Stimulated activated CD4-positive, alpha-beta T cell treated with anti-CD3 and anti-CD28 coated beads, Interleukin-12 subunit alpha, Interleukin-12 subunit beta, amount 100 ng/mL, for 24 hours (primary cell): ENCODE results near the gene USP35.

Experiments used
- DNase-seq, 2 experiments: peaks; one replicate each; pipeline ENCODE4 v3.0.0-alpha.2; 2020; ENCODE audit warnings: low read depth in 2 of 2

USP35 gene, protein sequence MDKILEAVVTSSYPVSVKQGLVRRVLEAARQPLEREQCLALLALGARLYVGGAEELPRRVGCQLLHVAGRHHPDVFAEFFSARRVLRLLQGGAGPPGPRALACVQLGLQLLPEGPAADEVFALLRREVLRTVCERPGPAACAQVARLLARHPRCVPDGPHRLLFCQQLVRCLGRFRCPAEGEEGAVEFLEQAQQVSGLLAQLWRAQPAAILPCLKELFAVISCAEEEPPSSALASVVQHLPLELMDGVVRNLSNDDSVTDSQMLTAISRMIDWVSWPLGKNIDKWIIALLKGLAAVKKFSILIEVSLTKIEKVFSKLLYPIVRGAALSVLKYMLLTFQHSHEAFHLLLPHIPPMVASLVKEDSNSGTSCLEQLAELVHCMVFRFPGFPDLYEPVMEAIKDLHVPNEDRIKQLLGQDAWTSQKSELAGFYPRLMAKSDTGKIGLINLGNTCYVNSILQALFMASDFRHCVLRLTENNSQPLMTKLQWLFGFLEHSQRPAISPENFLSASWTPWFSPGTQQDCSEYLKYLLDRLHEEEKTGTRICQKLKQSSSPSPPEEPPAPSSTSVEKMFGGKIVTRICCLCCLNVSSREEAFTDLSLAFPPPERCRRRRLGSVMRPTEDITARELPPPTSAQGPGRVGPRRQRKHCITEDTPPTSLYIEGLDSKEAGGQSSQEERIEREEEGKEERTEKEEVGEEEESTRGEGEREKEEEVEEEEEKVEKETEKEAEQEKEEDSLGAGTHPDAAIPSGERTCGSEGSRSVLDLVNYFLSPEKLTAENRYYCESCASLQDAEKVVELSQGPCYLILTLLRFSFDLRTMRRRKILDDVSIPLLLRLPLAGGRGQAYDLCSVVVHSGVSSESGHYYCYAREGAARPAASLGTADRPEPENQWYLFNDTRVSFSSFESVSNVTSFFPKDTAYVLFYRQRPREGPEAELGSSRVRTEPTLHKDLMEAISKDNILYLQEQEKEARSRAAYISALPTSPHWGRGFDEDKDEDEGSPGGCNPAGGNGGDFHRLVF

DNA sequence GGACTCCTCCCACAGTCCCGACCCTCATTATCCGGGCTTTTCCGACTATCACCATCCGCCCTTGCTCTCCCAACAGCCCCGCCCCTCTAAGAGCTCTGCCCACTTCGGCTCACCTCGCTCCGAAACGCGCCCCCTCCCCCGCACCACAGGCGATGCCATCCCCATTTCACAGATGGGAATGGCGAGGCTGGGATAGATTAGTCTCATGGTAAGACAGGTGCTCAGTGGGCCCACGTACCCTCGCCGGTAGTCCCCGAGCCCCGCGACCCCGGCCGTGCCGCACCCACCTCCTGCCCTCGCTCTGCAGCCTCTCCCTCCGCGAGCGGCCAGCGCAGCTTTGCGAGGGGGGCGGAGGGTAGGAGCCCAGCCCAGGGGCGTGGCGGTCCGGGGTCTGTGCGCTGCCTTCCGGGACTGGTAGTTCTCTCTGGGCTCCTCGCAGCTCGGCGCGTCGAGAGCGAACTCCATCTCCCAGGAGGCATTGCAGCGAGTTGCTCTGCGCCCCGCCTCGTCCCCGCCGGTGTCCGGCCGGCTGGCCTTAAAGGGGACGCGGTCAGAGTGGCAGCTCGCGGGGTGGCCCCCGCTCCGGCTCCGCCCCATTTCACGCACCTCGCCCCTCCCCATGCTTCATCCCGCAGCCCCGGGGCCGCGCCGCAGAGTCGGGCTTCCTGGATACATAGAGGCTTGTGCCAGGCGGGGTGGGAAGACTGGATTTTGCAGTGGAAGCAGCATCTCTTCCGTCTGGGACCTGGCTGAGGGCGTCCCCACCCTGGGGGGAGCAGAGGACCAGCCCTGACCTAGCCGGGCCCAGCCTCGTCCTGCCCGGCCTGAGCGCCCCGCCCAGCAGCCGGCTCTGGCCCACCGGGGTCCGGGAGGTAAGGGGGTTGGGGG is at the start of gene USP35, which contains the start of gene KCTD21:
Gene USP35, plus strand, starts transcription at position 634 of the 888 bp plus-strand sequence. CDS start 7,327 bp downstream, outside the sequence.
Gene KCTD21, minus strand, starts transcription at position 341 of the 888 bp plus-strand sequence. CDS start 14,072 bp downstream, outside the sequence.
- DNase-seq: peak; percentile 83 to 89

DNA sequence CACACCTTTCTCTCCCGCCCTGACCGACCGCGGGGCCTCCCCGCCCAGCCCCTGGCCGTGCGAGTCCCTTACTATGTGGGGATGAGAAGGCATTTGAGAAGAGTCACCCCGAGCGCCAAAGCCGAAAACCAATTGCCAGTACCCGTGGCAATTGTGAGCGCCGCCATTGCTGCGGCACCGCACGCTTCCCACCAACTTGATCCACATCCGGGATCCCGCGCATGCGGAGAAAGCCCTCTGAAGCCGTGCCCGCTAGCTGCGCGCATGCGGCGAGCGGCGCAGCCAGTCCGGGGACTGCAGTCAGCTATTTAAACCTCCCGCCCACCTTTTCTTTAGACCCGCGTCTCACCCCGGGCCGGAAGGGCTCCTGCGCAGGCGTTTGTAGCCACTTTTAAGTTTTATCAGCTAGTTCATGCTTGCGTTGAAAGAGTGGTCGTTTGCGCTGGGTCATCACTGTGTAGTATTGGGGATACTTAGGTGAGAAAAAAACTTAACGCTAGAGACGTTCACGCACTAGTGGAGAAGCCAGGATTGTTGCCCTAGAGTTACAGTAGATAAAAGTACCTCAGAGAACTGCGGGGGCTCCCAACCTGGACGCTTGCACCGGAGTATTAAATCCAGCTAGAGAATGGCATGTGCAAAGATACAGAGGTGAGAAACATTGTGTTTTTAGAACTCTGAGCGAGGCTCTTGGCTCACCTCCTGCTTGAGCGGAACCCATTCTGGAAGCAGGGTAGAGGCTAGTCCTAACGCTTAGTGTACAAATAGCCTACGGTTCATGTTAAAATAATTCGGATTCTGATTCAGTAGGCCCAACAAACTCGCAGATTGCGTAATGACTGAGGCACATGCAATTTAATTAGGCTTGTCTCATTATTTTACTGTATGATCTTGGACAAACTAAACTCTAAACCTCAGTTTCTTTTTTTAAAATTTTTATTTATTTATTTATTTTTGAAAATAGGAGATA is 49.0 kb upstream of the USP35 start, which contains the start of gene ALG8:
Gene ALG8, minus strand, starts transcription at position 205 of the 970 bp plus-strand sequence. Its CDS starts 38 bp downstream, at position 167.
- peak; percentile 94 to 96 for DNase-seq

DNA sequence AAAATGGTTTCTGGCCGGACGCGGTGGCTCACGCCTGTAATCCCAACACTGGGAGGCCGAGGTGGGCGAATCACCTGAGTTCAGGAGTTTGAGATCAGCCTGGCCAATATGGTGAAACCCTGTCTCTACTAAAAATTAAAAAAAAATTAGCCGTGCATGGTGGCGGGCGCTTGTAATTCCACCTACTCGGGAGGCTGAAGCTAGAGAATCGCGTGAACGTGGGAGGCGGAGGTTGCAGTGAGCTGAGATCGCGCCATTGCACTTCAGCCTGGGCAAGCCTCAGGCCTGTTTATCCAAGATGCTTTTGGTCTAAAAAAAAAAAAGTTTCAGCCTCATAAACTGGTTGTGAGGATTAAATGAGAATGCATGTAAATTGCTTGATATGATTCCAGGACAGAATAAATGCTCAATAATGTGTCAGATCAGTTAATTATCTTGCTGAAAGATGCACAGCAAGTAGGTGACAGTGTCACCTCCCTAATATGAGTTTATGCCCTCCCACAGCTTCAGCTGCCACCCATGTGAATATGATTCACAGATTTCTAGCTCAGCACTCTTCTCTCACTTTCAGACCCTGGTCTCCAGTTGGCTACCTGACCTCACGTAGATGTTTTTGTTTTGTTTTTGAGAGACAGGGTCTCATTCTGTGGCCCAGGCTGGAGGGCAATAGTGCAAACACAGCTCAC is 48.2 kb upstream of the USP35 start:
- peak in 1 of 2 experiments; percentile 5 for DNase-seq

DNA sequence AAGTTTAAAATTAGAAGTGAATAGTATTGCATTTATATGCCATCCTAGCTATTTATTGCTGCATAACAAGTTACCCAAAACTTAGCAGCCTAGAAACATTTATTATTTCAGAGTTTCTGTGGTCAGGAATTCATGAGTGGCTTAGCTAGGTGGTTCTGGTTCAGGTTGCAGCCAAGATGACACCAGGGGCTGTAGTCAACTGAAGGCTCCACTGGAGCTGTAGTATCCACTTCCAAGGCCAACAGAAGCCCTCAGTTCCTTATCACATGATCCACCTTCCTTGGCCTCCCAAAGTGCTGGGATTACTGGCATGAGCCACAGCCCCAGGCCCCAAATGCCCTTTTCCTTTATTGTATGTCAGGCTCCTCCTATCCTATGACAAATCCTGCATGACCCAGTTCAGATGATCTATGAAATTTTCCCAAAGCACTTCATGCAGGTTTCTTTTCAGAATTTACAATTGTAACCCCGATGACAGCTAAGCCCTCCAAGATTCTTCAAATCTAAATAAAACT is 43.2 kb upstream of the USP35 start:
- no peak for DNase-seq

DNA sequence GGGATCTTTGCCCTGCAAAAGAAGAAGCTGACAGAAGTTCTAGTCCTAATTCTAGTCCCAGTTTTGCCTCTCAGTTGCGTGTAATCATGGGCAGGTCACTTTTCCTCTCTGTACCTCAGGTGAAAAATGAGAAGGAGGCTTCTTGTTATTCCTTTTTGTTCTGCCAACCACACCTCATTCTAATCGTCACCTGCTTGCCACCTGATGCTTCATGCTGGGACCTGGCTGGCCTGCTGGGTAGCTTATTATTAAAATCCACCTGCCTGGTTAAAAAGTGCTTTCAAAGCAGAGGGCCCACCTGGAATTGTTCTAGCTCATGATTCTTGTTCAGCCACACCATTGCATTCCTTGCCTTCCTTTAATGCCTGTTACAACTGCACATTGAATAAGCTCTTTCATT is 40.9 kb upstream of the USP35 start:
- DNase-seq: no peak

DNA sequence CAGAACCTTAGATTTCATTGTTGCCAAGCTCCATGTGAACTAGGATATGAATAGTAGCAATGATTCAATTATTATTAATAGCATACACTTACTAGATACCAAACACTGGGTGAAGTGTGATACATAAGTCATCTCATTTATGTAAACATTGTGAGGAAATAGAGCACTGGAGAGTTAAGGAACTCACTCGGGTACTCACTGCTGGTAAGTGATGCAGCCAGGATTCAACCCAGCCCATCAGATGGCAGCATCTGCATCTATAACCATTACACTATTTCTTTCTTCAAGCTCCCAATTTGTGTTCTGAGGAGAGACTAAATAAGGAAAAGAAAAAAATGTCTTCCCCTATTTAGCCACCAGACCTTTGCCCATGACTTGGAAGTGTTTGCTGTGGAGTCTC is 39.1 kb upstream of the USP35 start:
- no peak for DNase-seq

DNA sequence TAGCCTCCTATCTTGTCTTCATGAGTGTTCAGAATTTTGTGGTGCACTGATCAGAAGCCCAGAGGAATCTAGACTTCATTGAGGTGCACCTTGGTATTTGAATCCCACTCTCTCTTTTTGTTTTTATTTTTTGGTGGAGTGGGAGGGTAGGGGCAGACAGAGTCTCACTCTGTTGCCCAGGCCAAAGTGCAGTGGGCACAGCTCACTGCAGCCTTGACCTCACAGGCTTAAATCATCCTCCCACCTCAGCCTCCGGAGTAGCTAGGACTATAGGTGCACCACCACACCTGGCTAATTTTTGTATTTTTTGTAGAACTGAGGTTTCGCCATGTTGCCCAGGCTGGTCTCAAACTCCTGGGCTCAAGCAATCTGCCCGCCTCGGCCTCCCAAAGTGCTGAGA is 38.4 kb upstream of the USP35 start:
- no peak for DNase-seq

DNA sequence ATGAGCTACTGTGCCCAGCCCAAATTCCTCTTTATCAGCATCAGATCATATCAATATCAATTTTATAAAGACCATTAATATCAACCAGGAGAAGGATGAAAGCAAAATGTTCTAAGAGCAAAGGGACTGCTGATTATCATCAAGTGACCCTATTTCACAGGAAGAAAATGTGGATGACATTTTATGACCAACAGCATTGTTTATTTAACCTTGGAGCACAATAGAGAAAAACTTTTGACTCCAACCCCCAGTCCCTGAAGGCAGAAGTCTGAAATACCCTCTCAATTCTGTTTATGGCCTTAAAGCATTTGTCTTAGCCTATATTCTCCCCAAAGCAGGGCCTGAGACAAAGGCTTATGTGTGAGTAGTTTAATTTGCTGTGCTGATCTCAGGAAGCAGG is 38.0 kb upstream of the USP35 start:
- no peak for DNase-seq

DNA sequence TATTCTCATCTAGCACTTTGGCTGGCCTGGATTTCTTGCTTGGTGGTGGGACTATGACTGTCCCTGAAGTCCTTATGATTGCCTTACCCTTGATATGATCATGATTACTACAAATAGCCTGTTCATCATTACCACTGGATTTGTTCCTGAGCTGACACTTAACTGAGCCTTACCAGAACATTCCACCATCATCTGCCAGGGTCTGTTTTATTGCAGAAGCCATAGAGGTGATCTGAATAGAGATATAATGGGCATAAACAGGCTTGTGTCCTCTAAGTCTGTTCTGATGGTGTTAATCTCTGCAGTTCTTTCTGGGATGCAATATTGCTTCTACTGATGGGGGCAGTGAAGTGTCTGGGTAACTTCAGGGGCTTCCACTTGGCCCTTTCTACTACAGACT is 36.9 kb upstream of the USP35 start:
- DNase-seq: no peak

DNA sequence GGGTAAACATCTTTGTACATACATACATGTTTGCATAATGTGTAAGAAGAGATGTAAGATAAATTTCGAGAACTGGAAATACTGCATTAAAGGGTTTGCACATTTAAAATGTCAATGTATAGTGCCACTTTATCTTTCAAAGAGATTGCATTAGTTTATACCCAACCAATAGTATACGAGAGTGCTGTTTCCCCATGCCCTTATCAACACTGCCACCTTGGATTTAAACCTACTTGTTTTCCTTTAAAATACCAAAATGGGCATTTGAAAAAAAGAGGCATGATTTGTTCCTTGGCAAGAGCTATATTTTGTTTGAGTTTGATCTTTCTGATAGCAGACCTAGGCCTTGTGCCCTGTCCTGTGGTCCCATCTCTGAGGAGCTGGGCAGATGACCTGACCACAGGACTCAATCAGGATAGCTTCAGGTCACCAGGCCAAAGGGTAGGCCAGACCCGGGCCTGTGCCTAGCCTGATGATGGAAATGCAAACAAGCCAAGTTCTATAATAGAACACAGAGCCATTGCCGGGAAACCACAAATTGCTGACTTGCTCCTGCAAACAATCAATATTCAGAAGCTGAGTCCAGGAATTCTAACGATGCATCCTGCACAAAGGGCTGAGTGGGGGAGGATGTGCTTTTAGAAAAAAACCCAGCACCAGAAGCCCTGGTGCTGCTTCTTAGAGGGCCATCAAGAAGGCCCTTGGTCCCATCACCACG is 32.4 kb upstream of the USP35 start:
- no peak for DNase-seq

DNA sequence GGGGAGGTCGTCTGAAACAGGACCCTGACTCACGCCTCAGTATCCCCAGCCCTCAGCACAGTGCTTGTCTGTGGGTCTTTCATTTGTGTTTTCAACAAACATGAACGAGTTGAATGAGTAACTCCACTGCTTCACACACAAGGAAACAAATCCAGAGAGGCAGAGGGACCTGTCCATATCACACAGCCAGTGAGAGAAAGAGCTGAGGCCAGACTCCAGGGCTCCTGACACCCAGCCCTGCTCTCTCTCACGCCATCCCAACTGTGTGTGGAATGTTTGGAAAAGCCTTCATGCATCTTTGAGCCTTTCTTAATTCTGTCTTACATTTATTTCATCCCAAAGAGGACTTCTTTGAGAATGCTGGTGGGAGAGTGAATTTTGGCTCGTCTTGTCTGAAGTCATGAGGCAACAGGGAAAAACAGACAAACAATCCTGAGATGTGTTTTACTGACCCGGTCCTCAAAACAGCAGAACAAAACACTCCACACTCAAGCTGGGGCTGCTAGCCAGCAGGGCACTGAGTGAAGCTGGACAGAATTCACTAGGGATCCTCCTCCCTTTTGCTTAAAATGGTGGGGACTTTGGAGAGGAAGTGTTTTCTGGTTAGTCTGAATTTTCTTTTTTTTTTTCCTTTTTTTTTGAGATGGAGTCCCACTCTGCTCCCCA is 29.6 kb upstream of the USP35 start:
- no peak for DNase-seq

DNA sequence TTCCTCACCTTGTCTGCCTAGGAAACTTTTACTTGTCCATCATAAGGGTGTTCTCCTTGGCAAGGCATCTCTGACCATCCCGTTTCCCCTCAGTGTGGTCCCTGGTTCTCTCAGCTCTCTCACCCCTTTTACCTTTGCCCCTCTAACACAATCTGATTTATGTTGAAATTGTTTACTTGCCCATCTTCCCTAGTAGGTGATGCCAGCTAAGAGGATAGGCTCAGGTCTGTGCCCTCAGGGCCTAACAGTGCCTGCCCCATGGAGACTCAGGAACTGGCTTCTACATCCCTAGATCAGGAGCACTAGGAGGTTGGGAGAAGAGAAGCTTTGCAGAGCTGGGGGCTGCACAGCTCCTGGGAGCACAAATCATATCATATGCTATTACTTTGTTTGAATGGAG is 28.2 kb upstream of the USP35 start:
- no peak for DNase-seq

DNA sequence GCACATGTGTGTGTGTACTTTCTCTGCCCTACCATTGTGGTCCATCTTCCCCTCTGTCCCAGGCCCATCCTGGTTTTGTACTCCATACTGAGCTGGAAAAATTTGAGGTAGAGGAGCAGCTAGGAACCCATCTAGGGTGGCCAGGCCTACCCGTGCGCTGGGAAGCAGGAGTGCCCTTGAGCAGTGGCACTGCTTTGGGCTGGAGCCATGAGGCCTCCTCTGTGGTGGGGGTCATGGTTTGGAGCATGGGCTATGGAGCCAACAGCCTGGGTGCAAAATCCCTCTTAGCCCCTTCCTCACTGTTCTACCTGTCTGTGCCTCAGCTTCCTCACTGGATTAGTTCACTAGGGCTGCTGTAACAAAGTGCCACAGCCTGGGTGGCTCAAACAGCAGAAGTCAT is 27.4 kb upstream of the USP35 start:
- no peak for DNase-seq

DNA sequence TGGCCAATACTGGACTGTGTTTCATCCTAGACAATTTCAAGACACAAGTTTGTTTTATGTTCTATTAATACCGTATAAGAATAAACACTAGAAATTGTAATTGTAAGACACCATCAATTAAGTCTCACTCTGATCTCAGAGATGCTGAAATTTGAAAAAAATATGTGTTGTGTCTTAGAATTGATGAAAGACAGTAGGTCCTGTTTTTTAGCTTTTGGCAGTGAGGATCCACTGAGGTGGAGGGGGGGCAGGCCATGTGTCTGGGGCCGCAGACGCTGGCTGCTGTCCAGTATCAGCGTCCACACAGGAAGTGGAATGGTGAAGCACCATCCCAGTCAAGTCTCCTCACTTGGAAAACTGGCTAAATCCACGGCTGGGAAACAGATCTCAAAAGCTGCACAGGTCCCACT is 26.8 kb upstream of the USP35 start:
- DNase-seq: no peak

DNA sequence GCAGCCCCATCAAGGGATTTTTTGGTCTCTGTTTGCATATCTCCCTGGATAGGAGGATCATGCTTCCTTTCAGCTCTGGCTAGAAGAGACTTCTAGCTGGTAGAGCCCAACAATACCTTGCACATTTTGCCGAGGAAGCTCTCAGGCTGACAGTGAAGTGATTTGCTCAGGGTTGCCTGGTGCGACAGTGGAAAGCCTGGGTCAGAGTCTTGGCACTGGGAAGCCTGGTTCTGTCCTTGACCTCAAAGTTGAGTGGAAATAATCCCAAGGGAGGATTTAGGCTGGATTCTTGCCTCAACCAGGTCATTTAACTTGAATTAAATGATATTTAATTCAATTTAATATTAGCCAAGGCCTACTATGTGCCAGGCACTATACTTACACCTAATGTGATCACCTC is 24.9 kb upstream of the USP35 start:
- no peak for DNase-seq

DNA sequence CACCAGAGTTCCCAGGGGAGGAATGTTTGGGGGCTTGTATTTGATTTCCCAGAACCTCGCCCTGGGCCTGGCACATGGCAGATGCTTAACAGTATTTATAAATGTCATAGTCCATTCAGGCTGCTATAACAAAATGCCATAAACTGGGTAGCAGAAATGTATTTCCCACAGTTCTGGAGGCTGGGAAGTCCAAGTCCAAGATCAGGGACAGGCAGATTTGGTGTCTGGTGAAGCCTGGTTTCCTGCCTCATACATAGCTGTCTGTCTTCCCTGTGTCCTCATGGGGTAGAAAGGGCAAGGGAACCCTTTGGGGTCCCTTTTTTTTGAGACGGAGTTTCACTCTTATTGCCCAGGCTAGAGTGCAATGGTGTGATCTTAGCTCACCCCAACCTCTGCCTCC is 24.2 kb upstream of the USP35 start:
- no peak for DNase-seq

DNA sequence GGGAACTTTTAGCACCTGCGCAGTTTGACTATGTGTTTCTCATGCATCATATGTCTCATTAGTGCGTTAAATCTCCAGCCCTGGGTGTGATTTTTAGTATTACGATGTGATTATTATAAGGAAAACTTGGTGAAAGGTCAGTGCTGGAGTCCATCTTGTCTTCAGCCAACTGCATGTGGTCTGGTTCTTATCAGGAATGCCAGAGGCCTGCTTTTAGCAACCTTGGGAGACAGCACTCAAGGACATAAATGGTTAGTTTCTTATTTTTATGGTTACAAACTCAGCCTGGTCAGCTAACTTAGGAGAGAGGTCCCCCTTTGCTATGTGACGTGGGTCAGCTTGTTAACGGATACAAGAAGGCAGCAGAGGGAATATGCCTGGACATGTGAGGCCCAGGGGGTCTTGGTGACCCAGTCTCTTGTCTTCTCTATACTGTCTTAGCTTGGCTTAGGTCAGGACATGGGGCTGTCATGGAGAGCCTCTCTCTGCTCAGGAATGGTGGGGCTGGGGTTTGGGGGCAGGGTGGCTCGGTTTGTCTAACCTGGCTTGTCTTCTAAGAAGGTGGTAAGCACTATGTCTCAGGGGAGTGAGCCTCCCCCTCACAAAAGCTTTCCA is 21.8 kb upstream of the USP35 start:
- no peak for DNase-seq
